Measurements from ENCODE around the gene DOK3.

- TF ChIP-seq, protein P1, sequence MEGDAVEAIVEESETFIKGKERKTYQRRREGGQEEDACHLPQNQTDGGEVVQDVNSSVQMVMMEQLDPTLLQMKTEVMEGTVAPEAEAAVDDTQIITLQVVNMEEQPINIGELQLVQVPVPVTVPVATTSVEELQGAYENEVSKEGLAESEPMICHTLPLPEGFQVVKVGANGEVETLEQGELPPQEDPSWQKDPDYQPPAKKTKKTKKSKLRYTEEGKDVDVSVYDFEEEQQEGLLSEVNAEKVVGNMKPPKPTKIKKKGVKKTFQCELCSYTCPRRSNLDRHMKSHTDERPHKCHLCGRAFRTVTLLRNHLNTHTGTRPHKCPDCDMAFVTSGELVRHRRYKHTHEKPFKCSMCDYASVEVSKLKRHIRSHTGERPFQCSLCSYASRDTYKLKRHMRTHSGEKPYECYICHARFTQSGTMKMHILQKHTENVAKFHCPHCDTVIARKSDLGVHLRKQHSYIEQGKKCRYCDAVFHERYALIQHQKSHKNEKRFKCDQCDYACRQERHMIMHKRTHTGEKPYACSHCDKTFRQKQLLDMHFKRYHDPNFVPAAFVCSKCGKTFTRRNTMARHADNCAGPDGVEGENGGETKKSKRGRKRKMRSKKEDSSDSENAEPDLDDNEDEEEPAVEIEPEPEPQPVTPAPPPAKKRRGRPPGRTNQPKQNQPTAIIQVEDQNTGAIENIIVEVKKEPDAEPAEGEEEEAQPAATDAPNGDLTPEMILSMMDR (IDR thresholded peaks at IDR 0.05), result no peak
- TF ChIP-seq EP300 (IDR thresholded peaks at IDR 0.05), result no peak
These were observed 37.8 kb downstream of the DOK3 start for GRCh38 chr5:177471610-177472356.

All from suprapubic skin (tissue), 3 donors.